Osteocyte (in vitro differentiated cells): ENCODE data around the gene XXYLT1. TPM values are rescaled to one million over a fixed set of nuclear protein-coding genes. Genes with fewer than 3 reads are reported as not detected.

Experiments
- DNase-seq: peaks from one replicate; pipeline ENCODE4 v3.0.0; 2021; ENCODE audit warnings: mixed read lengths; ENCODE audit not compliant: unreplicated experiment; ENCODE audit errors: extremely low spot score
- H3K27ac Mint-ChIP-seq: one replicate; pipeline ENCODE4 v1.8.0; 2021; ENCODE audit warnings: mild to moderate bottlenecking, mixed read lengths; ENCODE audit not compliant: unreplicated experiment
- H3K27me3 Mint-ChIP-seq: one replicate; pipeline ENCODE4 v1.8.0; 2021; ENCODE audit warnings: mixed read lengths; ENCODE audit not compliant: unreplicated experiment
- H3K36me3 Mint-ChIP-seq: one replicate; pipeline ENCODE4 v1.8.0; 2021; ENCODE audit warnings: mixed read lengths; ENCODE audit not compliant: unreplicated experiment
- H3K4me1 Mint-ChIP-seq: one replicate; pipeline ENCODE4 v1.8.0; 2021; ENCODE audit warnings: mixed read lengths; ENCODE audit not compliant: unreplicated experiment
- H3K4me3 Mint-ChIP-seq: one replicate; pipeline ENCODE4 v1.8.0; 2021; ENCODE audit warnings: mild to moderate bottlenecking, moderate library complexity, mixed read lengths; ENCODE audit not compliant: unreplicated experiment
- H3K9me3 Mint-ChIP-seq: one replicate; pipeline ENCODE4 v1.8.0; 2021; ENCODE audit warnings: mixed read lengths; ENCODE audit not compliant: unreplicated experiment
- CTCF ChIP-seq: fragments of 200-600 bp; sonication (generic); IDR thresholded peaks from 2 replicates; pipeline ENCODE4 v1.5.0; 2021; ENCODE audit warnings: antibody characterized with exemption, mild to moderate bottlenecking, moderate library complexity
- total RNA-seq: library from RNA; stranded (reverse); gene quantifications from 2 replicates; pipeline ENCODE4 v1.2.1, GENCODE V29; 2021

Gene XXYLT1
- total RNA-seq, 1 donor from 2014 or later: 35.8 TPM

- Mint-ChIP-seq H3K36me3 (peaks cover 3% of the 10 kb centered on the region), H3K4me1 (no peaks in the 10 kb centered on the region), H3K27ac (no peak overlapping the region), H3K9me3 (peaks cover 3% of the 10 kb centered on the region), H3K4me3 (no peak overlapping the region), H3K27me3 (peaks cover 45% of the 10 kb centered on the region)
- no peak for TF ChIP-seq CTCF
- DNase-seq: no peak
Measured at GRCh38 chr3:195048059-195048905, 222.7 kb downstream of the XXYLT1 start.

DNA sequence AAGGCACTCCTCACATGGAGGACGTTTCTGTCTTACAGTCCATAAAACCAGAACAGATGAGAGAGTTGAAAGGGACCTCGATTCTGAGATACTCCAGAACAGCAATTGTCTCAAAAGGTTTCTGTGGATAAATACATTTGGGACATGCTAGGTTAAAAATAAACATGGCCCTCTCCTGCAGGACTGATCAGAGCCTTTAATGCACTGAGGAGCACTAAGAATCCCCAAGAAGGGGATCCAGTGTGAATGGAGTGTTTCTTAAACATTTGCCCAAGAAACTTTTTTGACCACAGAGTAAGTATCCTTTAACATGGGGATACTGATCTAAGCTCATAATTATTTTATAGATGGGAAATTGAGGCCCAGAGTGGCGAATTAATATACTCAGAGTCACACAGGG lies 223.4 kb downstream of the XXYLT1 start:
- no peak for DNase-seq
- Mint-ChIP-seq H3K9me3 (no peaks in the 10 kb centered on the region), H3K4me3 (no peak overlapping the region), H3K27ac (no peak overlapping the region), H3K4me1 (no peaks in the 10 kb centered on the region), H3K36me3 (no peaks in the 10 kb centered on the region), H3K27me3 (peaks cover 40% of the 10 kb centered on the region)
- no peak for TF ChIP-seq CTCF

GRCh38 chr3:195046441-195046840 lies 224.5 kb downstream of the XXYLT1 start:
- Mint-ChIP-seq H3K27me3 (peaks cover 31% of the 10 kb centered on the region), H3K36me3 (no peaks in the 10 kb centered on the region), H3K4me3 (no peak overlapping the region)

DNA sequence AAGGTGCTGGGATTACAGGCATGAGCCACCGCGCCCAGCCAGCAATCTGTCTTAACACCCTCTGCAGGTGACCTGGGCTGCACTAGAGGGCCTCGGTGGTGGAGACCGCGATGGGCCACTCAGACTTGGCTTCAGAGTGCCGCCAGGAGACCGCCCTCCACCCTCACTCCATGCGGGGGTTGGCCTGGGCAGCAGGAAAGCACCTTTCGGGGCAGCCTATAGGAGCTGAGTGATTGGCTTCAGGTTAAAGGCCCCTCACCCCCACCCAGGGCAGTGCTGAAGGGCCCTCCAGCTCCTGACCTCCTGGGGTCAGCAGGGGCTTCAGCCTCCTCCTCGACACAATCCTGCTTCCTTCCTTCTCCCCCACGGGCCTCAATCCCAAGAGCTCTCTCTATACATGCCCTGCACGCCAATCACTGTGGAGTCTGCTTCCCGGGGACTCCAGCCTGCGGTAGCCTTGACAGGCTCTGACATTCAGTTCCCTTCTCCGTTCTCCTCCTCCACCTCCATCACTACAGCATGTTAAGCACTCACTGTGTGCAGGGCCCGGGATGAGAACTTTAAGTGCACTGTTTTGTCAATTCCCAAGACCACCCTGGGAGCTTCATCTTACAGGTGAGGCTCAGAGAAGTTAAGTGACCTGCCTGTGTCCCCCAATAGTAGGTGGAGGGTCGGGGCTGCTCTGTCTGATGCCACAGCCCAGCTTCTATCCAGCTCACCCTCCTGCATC lies 225.3 kb downstream of the XXYLT1 start:
- Mint-ChIP-seq H3K27me3 (peaks cover 23% of the 10 kb centered on the region), H3K4me3 (no peak overlapping the region), H3K4me1 (no peaks in the 10 kb centered on the region), H3K9me3 (no peaks in the 10 kb centered on the region), H3K36me3 (no peaks in the 10 kb centered on the region), H3K27ac (no peak overlapping the region)
- no peak for DNase-seq
- no peak for TF ChIP-seq CTCF

More at GRCh38 chr3:195046441-195046840, 224.5 kb downstream of the XXYLT1 start:
- no peaks in the 10 kb centered on the region for H3K9me3 Mint-ChIP-seq
- no peak overlapping the region for H3K27ac Mint-ChIP-seq
- TF ChIP-seq CTCF: no peak
- DNase-seq: no peak
- H3K4me1 Mint-ChIP-seq: no peaks in the 10 kb centered on the region

DNA sequence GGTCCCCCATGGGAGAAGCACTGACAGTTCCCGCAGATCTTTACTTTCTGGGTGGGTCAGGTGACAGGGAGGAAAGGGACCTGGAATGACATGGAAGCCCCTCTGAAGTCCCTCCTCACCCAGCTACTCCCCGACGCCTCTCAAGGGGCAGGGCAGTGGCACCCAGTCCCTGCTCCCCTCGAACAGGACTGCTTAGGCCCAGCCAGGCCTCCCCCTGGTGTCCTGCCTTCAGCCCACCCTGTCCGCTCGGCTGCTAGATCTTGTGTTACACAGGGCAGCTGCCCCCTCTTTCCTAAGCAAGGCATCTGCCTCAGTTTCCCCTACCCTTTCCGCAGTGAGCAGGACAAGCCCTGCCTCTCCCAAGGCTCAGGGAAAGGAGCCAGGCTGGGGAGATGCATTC lies 226.5 kb downstream of the XXYLT1 start:
- peaks cover 13% of the 10 kb centered on the region for H3K27me3 Mint-ChIP-seq
- no peak overlapping the region for H3K27ac Mint-ChIP-seq
- no peak for TF ChIP-seq CTCF
- H3K4me1 Mint-ChIP-seq: peaks cover 2% of the 10 kb centered on the region
- no peaks in the 10 kb centered on the region for H3K9me3 Mint-ChIP-seq
- H3K36me3 Mint-ChIP-seq: no peaks in the 10 kb centered on the region
- no peak overlapping the region for H3K4me3 Mint-ChIP-seq
- DNase-seq: no peak
